ENCODE results near the gene MXRA8.
A peak's percentile ranks its signal among the peaks of the same experiment; 100 is the strongest.

Gene MXRA8

GRCh38 chr1:1313500-1314236 is 44.7 kb downstream of the MXRA8 start:
- H3K36me3 Mint-ChIP-seq = peaks cover 7% of the 10 kb centered on the region
- no peaks in the 10 kb centered on the region for H3K4me1 Mint-ChIP-seq
- no peaks in the 10 kb centered on the region for H3K27me3 Mint-ChIP-seq
- ATAC-seq (ENCODE audit: low read depth) (no peak), DNase-seq (ENCODE audit: low spot score in 2 of 2) (no peak)
- H3K4me3 Mint-ChIP-seq = no peak overlapping the region
- no peak overlapping the region for H3K27ac Mint-ChIP-seq
- H3K9me3 Mint-ChIP-seq = no peaks in the 10 kb centered on the region

GRCh38 chr1:1312450-1313314 is 45.7 kb downstream of the MXRA8 start:
- H3K4me3 Mint-ChIP-seq = no peak overlapping the region
- H3K9me3 Mint-ChIP-seq = no peaks in the 10 kb centered on the region
- H3K27me3 Mint-ChIP-seq = no peaks in the 10 kb centered on the region
- DNase-seq (ENCODE audit: low spot score in 2 of 2) (no peak), ATAC-seq (ENCODE audit: low read depth) (no peak)
- peaks cover 7% of the 10 kb centered on the region for H3K36me3 Mint-ChIP-seq
- H3K4me1 Mint-ChIP-seq = no peaks in the 10 kb centered on the region
- no peak overlapping the region for H3K27ac Mint-ChIP-seq

GRCh38 chr1:1311107-1312104 is 46.9 kb downstream of the MXRA8 start:
- H3K27me3 Mint-ChIP-seq = no peaks in the 10 kb centered on the region
- H3K9me3 Mint-ChIP-seq = no peaks in the 10 kb centered on the region
- no peak overlapping the region for H3K4me3 Mint-ChIP-seq
- ATAC-seq (ENCODE audit: low read depth) (no peak), DNase-seq (ENCODE audit: low spot score in 2 of 2) (no peak)
- H3K4me1 Mint-ChIP-seq = peaks cover 8% of the 10 kb centered on the region
- peaks cover 5% of the 10 kb centered on the region for H3K36me3 Mint-ChIP-seq
- no peak overlapping the region for H3K27ac Mint-ChIP-seq

GRCh38 chr1:1310476-1311053 is 47.8 kb downstream of the MXRA8 start:
- ATAC-seq (ENCODE audit: low read depth) = no peak
- Mint-ChIP-seq H3K36me3 (peaks cover 5% of the 10 kb centered on the region), H3K27me3 (no peaks in the 10 kb centered on the region), H3K4me3 (peak overlapping the region; percentile 47), H3K9me3 (no peaks in the 10 kb centered on the region), H3K27ac (no peak overlapping the region), H3K4me1 (peaks cover 15% of the 10 kb centered on the region)
- DNase-seq (ENCODE audit: low spot score in 2 of 2) = no peak

GRCh38 chr1:1310109-1310385 is 48.3 kb downstream of the MXRA8 start:
- peaks cover 17% of the 10 kb centered on the region for H3K4me1 Mint-ChIP-seq
- H3K27me3 Mint-ChIP-seq = no peaks in the 10 kb centered on the region
- H3K9me3 Mint-ChIP-seq = no peaks in the 10 kb centered on the region
- H3K36me3 Mint-ChIP-seq = peaks cover 5% of the 10 kb centered on the region
- ATAC-seq (ENCODE audit: low read depth) = no peak
- peak overlapping the region; percentile 83 for H3K4me3 Mint-ChIP-seq
- DNase-seq (ENCODE audit: low spot score in 2 of 2) = no peak
- no peak overlapping the region for H3K27ac Mint-ChIP-seq

GRCh38 chr1:1309251-1310108 is 48.9 kb downstream of the MXRA8 start:
- Mint-ChIP-seq H3K27me3 (no peaks in the 10 kb centered on the region), H3K4me1 (peaks cover 19% of the 10 kb centered on the region), H3K4me3 (peak overlapping the region; percentile 83), H3K27ac (no peak overlapping the region), H3K9me3 (no peaks in the 10 kb centered on the region), H3K36me3 (peaks cover 2% of the 10 kb centered on the region)
- no peak for ATAC-seq (ENCODE audit: low read depth)
- DNase-seq (ENCODE audit: low spot score in 2 of 2) = no peak

- Mint-ChIP-seq H3K4me3 (peak overlapping the region; percentile 87), H3K36me3 (peaks cover 2% of the 10 kb centered on the region), H3K9me3 (no peaks in the 10 kb centered on the region), H3K27ac (peak overlapping the region; percentile 70), H3K4me1 (peaks cover 21% of the 10 kb centered on the region), H3K27me3 (no peaks in the 10 kb centered on the region)
- no peak for ATAC-seq (ENCODE audit: low read depth)
- peak in 1 of 2 donors; percentile 72 for DNase-seq (ENCODE audit: low spot score in 2 of 2)
Measured at GRCh38 chr1:1308756-1309250, 49.6 kb downstream of the MXRA8 start.

- Mint-ChIP-seq H3K27ac (peak within 1 kb of the TSS; percentile 75), H3K4me1 (peaks cover 21% of the 10 kb centered on the region), H3K9me3 (no peaks in the 10 kb centered on the region), H3K27me3 (no peaks in the 10 kb centered on the region), H3K36me3 (no peaks in the 10 kb centered on the region), H3K4me3 (peak within 1 kb of the TSS; percentile 87)
- DNase-seq (ENCODE audit: low spot score in 2 of 2) (peak; percentile 87 to 90), ATAC-seq (ENCODE audit: low read depth) (peak; percentile 67)
Measured at GRCh38 chr1:1307923-1308755, 50.2 kb downstream of the MXRA8 start, which contains the start of the genes ACAP3 and PUSL1. TSS of gene ACAP3 (minus strand) at chr1:1307930. CDS start at chr1:1307815, 115 bp downstream. TSS of gene PUSL1 (plus strand) at chr1:1308597. CDS start at chr1:1308644, 47 bp downstream.

GRCh38 chr1:1307261-1307922 is 51.0 kb downstream of the MXRA8 start:
- Mint-ChIP-seq H3K9me3 (no peaks in the 10 kb centered on the region), H3K27me3 (no peaks in the 10 kb centered on the region), H3K4me3 (peak overlapping the region; percentile 84), H3K4me1 (peaks cover 21% of the 10 kb centered on the region), H3K27ac (peak overlapping the region; percentile 75), H3K36me3 (no peaks in the 10 kb centered on the region)
- DNase-seq (ENCODE audit: low spot score in 2 of 2) (peak in 1 of 2 donors; percentile 53), ATAC-seq (ENCODE audit: low read depth) (no peak)

- Mint-ChIP-seq H3K9me3 (no peaks in the 10 kb centered on the region), H3K27me3 (no peaks in the 10 kb centered on the region), H3K4me1 (peaks cover 21% of the 10 kb centered on the region), H3K4me3 (peak overlapping the region; percentile 84), H3K27ac (peak overlapping the region; percentile 75), H3K36me3 (no peaks in the 10 kb centered on the region)
- DNase-seq (ENCODE audit: low spot score in 2 of 2) = no peak
- no peak for ATAC-seq (ENCODE audit: low read depth)
Measured at GRCh38 chr1:1306661-1307260, 51.6 kb downstream of the MXRA8 start.

- Mint-ChIP-seq H3K36me3 (no peaks in the 10 kb centered on the region), H3K27me3 (no peaks in the 10 kb centered on the region), H3K4me1 (peaks cover 21% of the 10 kb centered on the region), H3K27ac (peak overlapping the region; percentile 75), H3K9me3 (no peaks in the 10 kb centered on the region), H3K4me3 (peak overlapping the region; percentile 84)
- no peak for DNase-seq (ENCODE audit: low spot score in 2 of 2)
- no peak for ATAC-seq (ENCODE audit: low read depth)
Measured at GRCh38 chr1:1306070-1306660, 52.2 kb downstream of the MXRA8 start.
